Skin epidermis (tissue), 12 donors: ENCODE measurements around the gene XCL2.
A peak's percentile ranks its signal among the peaks of the same experiment; 100 is the strongest.

Source experiments
- H3K27ac ChIP-seq, 21 experiments: fragments of 200-600 bp; sonication (generic) in 11 of 21; one replicate each; pipeline ENCODE4 v1.5.0; 2020; ENCODE audit warnings: mild to moderate bottlenecking in 3 of 21, inconsistent platforms in 2 of 21, moderate library complexity in 2 of 21
- H3K4me3 ChIP-seq, 7 experiments: fragments of 200-600 bp; sonication (generic) in 2 of 7; one replicate each; pipeline ENCODE4 v1.5.0; 2020; ENCODE audit warnings: inconsistent platforms in 2 of 7, mild to moderate bottlenecking in 2 of 7, moderate library complexity in 1 of 7

The XCL2 gene

DNA sequence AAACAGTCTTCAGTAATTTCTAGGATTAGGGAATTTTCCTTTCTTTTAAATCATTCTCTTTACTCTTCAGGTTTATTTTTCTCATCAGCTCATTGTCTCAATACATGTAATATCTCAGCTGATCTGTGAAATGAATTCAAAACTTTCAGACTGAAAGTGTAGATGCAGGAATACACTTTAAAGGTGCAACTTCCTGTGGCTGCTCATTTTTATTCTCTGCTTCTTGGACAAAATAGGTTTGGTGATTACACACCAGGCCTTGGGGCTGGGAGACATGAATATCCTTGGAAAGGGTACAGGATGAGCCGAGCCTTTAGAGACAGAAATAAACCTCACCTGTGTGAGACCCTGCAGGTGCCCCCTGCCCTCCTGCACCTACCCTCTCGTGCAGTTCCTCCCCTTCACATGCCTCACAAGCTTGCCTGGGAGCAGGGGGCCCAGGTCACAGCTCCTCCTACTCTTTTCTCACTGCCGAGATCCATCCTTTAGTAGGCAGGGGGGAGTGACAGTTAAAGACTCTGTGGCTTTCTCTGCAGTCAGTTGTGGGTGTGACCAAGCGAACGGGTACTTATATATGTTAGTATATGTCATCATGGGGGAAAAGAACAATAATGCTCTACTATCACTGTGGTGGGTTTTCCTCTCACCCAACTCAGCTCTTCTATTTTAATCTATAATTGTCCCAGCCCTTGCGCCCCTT is 23.6 kb downstream of the XCL2 start:
- H3K27ac ChIP-seq, result peak overlapping the region in 5 of 21 experiments; percentile 34 to 81 (median 46)

GRCh38 chr1:168518813-168519212 is 25.0 kb downstream of the XCL2 start:
- no peak overlapping the region for H3K27ac ChIP-seq

More for the DNA sequence above, 23.6 kb downstream of the XCL2 start:
- no peak overlapping the region for H3K4me3 ChIP-seq

GRCh38 chr1:168518201-168518689 is 25.6 kb downstream of the XCL2 start:
- Histone ChIP-seq H3K27ac (peak overlapping the region in 1 of 21 experiments; percentile 42), H3K4me3 (no peak overlapping the region)

More at GRCh38 chr1:168518813-168519212, 25.0 kb downstream of the XCL2 start:
- H3K4me3 ChIP-seq, result no peak overlapping the region

GRCh38 chr1:168514455-168514854 is 29.3 kb downstream of the XCL2 start:
- Histone ChIP-seq H3K4me3 (no peak overlapping the region), H3K27ac (peak overlapping the region in 5 of 21 experiments; percentile 16 to 84 (median 46))

- Histone ChIP-seq H3K27ac (peak overlapping the region in 7 of 21 experiments; percentile 2 to 84 (median 46)), H3K4me3 (no peak overlapping the region)
These were observed 30.0 kb downstream of the XCL2 start for GRCh38 chr1:168513656-168514404.

- H3K27ac ChIP-seq, result peak overlapping the region in 7 of 21 experiments; percentile 2 to 84 (median 63)
- H3K4me3 ChIP-seq, result no peak overlapping the region
These were observed 30.8 kb downstream of the XCL2 start for GRCh38 chr1:168512864-168513595.

DNA sequence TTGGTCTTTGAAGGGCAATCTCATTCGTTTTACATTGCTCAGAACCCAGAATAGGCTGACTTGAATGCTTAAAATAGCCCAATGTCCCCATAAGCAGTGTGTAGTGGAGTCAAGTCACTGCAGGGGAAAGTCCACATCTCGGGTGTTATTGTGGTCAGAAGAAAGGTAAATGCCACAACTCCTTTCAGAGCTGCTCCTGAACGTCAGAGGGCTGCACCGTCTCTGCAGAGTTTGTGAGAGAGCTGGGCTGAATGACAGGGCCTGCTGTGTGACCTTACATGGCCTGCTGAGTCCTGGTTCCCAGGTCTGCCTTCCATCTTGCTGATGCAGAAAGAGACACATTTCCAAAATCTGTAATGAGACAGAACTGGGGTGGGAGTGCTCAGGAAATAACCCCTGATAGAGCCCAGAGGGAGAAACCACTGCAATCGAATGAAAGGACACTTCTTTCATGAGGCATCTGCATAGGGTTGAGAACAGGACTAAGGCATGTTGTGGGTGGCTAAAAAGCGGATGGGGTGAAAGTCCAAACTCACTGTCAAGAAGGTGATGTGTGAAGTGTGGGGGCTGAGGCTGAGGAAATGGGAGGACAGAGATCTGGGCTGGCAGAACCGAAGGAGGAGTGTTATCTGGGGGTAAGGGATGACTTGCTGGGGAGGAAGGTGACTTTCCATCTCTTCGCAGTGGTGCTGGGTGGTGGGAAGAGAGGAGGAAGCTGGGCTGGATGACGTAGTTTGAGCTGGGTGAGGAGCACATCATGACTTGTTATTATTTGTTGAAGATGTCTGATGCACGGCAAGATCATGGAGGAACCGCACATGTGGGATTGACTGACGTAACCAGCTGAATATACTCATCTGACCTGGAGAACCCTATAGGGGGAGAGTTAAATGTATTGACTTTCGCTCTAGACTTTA is 33.7 kb downstream of the XCL2 start:
- Histone ChIP-seq H3K4me3 (no peak overlapping the region), H3K27ac (peak overlapping the region in 2 of 21 experiments; percentile 26 to 53)

GRCh38 chr1:168509210-168509609 is 34.6 kb downstream of the XCL2 start:
- H3K27ac ChIP-seq, result peak overlapping the region in 1 of 21 experiments; percentile 30
- H3K4me3 ChIP-seq, result no peak overlapping the region

- Histone ChIP-seq H3K4me3 (no peak overlapping the region), H3K27ac (peak overlapping the region in 5 of 21 experiments; percentile 3 to 72 (median 20))
These were observed 36.0 kb downstream of the XCL2 start for GRCh38 chr1:168507828-168508227.

DNA sequence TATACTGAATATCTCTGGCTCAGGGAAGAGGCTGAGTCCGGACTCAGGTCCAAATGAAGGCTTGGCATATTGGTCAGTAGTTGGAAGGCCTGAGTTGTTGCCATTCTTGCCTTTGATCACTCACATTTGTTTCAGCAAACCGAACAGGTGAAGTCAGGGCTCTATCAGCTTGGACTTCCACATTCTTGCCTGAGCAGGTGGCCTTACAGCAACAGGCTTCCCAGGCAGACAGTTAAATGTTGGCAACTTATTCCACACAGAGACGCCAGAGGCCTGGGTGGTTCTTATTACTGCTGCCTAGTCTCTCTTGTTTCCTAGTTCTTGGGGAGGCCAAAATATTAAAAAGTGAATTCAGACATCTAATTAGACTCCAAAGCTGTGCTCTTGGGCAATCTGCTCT is 36.6 kb downstream of the XCL2 start:
- Histone ChIP-seq H3K27ac (no peak overlapping the region), H3K4me3 (no peak overlapping the region)

DNA sequence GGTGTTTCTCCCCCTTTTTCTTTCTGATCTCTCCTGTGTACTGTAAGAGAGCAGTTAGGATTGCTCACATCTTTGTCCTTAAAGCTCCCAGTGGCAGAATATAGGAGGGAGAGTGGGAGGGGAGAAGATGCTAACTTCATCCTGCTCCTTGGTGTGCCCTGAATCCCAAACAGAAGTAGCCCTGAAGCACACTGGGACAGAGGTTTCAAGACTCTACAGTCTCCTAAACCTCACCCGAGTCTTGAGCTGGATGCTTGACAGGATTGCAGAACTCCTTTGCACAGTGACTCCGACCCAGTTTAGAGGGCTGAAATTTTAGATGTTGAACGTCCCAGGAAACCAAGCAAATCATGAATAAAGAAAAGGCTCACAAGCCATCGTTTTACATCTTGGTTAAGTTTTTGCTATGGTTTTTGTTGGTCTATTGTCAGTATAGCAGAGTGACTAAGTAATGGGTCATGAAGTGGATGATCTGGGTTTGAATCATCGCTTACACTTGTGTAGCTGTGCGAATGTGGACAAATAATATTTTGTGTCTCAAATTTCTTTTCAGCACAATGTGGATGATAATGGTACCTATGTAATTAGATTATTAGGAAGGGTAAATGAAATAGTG is 37.5 kb downstream of the XCL2 start:
- H3K27ac ChIP-seq, result peak overlapping the region in 2 of 21 experiments; percentile 11 to 33
- H3K4me3 ChIP-seq, result no peak overlapping the region

GRCh38 chr1:168505006-168505405 is 38.8 kb downstream of the XCL2 start:
- Histone ChIP-seq H3K27ac (peak overlapping the region in 4 of 21 experiments; percentile 42 to 67 (median 51)), H3K4me3 (no peak overlapping the region)

DNA sequence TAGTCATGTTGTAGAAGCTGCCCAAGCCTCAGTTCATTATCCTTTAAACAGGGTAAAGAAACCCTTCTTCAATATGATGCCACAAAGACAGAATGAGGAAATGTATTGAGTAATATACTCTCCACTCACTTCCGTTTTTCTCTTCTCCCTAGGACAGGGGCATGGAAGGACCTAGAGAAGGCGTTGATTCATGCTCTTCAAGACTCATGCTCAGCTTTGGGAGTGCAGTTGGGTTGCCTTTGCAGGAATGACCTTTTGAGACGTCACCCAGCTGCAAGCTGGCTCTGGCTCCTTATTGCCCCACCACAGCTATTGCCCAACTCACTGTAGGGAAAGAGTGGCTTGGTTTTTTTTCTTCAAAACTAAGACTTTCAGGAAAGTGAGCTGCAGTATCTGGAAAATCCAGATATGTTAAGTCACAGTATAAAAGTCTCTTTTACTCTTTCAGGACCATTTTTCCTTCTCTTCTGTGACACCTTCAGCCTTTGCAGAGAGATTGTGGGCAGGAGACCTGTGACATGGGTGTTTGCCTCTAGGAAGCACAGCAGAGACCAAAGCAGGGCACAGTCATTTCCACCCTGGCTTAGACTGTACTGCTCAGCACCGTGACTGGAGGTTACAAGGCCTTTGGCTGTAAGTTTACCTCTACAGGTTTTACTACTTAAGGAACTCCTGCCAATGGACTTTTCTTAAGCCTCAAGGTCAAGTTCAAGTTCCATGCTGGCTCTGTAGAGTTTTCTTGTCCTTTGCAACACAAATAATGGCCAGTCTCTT is 39.5 kb downstream of the XCL2 start:
- no peak overlapping the region for H3K4me3 ChIP-seq
- H3K27ac ChIP-seq, result peak overlapping the region in 7 of 21 experiments; percentile 4 to 67 (median 42)

DNA sequence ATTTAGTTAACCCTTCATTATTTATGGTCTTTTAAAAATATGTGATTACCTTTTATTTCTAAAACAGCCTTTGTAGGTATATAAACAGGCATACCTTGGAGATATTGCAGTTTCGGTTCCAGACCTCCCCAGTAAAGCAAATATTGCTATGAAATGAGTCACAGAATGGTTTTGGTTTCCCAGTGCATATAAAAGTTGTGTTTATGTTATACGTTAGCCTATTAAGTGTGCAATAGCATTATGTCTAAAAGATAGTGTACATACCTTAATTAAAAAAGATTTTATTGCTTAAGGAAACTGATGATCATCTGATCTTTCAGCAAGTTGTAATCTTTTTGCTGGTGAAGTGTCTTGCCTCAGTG is 44.1 kb downstream of the XCL2 start:
- no peak overlapping the region for H3K4me3 ChIP-seq
- H3K27ac ChIP-seq, result no peak overlapping the region

DNA sequence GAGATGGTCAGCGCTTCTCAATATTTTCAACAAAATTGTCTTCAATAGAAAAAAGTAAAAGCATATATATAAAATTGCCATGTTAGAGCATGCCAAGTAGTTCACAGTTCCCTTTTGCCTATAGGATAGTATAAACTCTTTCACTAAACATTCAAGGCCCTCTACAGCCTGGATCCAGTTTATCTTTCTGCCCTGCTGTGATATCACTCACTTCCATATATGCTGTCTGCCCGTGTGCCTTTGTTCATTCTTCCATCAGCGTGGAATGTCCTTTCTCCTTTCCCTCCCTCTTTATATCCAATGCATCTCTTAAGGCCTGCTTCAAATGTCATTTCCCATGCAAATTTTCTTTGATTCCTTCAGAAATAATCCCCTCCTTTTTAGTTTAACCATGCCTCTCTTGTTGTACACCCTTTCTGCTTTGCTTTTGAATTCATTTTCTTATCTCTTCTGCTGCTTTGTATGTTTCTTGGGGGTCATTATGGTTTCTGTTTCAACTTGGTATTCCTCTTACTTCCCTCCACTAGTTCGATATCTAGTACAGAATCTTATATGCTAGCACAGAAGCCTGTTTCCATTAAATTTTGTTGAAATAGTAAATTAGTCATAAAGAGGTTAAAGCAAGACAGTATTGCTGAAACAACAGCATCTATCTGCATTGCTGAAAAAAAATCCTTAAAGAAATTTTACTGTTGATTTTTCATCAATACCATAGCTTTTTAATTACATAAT is 44.7 kb downstream of the XCL2 start:
- no peak overlapping the region for H3K4me3 ChIP-seq

DNA sequence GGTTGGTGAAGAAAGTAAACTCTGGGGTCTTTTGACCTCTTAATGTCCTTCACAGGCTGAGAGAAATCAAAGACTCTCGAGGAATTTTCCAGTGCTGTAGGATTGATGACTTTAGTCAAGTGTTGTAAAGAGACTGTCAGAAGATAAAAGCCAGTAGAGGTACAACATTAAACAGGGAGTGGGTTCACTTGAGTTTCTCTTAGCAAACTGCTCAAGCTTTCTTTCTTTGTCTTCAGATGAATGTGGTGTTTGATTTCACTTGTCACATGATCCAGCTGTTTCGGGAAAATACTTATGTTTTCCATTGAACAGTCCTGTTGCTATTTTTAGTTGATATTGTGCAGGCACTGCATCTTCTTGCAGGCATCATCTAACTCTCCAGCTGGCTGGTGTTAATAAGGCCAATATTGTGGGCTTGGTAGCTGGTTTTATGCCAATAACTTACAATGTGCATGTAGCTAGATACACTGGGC is 45.6 kb downstream of the XCL2 start:
- Histone ChIP-seq H3K27ac (peak overlapping the region in 7 of 21 experiments; percentile 18 to 59 (median 37)), H3K4me3 (no peak overlapping the region)

More for the DNA sequence above, 44.7 kb downstream of the XCL2 start:
- peak overlapping the region in 4 of 21 experiments; percentile 8 to 59 (median 52) for H3K27ac ChIP-seq

DNA sequence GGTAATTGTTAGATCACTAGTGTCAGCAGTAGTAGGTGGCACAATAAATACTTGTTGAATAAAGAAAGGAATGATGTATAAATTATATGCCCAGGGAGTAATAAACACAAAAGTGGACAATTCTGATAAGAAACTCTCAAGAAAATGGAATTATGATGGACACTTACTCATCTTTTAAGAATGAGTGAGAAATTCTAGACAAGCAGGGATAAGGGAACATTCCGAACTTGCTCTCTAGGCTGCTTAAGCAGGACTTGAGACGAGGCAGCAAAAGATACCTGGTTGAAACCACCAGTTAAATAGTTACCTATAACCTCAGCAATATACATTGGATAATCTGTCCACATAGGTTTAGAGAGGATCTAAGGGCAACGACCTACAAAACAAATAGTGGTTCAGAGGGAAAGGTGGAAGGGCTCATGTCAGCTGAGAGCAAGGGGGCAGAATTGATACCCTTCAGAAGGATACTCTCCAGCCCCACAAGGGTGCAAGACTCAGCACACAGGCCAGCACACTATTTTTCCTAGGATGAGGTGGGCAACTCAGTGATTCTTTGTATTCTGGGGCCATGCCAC is 46.3 kb downstream of the XCL2 start:
- peak overlapping the region in 3 of 21 experiments; percentile 18 to 53 (median 51) for H3K27ac ChIP-seq
- no peak overlapping the region for H3K4me3 ChIP-seq
